HG03575 (cell line): ENCODE results near the gene HIF3A.
"Not testable (repeated sequence)": the region's sequence is repeated elsewhere in the genome, so short reads cannot be mapped to it uniquely, and the experiment has no call there.

Experiments used
- ATAC-seq: cut with Tn5 transposase; IDR thresholded peaks from one replicate; pipeline ENCODE4 v1.9.1; 2021; ENCODE audit not compliant: unreplicated experiment, insufficient number of reproducible peaks, low FRiP score; ENCODE audit errors: extremely low read depth

The HIF3A gene

DNA sequence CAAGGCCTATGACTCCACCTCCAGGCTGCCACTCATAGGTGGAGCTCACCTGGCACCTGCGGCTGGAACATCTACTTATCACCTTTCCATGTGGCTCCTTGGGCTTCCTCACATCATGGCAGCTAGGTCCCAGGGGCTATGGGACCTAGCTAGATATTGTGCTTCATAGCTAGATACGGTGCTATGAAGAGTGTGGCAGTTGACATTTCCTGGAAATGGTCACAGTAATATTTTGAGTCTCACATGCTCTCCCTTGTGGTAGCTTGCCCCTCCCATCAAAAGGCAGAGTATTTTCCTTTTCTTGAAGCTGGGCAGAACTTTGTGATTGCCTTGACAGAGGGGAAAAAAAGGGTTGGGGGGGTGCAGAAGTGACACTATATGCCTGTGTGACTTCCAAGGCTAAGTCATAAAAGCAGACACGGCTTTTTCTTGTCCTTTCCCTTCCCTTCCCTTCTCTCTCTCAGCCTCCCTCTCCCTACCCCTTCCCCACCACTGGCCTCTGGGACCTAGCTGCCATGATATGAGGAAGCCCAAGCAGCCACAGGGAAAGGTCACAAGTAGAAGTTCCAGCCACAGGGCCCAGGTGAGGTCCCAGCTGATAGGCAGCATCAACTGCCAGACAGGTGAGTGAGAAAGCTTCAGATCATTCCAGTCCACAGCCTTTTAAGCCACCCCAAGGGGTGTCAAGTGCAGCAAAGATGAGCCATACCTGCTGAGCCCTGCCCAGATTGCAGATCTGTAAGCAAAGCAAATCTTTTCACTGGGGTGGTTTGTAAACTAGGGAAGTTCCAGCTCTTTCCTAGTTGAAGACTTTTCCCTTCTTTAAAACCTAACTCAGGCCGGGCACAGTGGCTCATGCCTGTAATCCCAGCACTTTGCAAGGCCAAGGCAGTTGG is 6.9 kb upstream of the HIF3A start:
- no peak for ATAC-seq

DNA sequence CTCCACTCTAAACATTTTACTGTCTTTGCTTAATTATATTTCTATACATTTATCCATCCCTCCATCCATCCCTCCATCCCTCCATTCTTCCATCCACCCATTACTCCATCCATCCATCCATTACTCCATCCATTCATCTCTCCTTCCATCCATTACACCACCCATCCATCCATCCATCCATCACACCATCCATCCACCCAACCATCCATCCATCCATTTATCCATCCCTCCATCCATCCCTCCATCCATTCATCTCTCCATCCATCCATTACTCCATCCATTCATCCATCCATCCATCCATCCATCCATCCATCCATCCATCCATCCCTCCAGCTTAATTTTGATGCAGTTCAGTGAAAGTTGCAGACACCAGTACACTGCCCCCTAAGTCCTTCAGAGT is 5.0 kb upstream of the HIF3A start:
- ATAC-seq, result no peak

DNA sequence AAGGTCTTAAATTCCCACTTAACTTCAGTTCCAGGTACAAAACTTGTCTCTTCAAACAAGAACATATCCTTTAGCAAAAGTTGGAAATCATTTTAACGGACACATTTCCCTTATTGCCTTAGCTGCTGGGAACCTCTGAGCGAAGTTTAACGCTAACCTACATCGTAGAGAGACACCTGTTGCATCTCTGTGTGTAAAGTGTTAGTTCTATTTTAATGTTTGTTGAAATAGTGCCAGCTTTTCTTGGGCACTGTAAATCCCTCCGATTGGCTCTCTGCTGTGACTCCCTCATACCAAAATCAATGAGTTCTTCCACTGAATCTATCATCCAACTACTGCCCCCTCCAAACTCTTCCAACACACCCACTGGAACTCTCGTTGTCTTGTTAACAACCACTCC is 2.3 kb upstream of the HIF3A start:
- ATAC-seq, result no peak

DNA sequence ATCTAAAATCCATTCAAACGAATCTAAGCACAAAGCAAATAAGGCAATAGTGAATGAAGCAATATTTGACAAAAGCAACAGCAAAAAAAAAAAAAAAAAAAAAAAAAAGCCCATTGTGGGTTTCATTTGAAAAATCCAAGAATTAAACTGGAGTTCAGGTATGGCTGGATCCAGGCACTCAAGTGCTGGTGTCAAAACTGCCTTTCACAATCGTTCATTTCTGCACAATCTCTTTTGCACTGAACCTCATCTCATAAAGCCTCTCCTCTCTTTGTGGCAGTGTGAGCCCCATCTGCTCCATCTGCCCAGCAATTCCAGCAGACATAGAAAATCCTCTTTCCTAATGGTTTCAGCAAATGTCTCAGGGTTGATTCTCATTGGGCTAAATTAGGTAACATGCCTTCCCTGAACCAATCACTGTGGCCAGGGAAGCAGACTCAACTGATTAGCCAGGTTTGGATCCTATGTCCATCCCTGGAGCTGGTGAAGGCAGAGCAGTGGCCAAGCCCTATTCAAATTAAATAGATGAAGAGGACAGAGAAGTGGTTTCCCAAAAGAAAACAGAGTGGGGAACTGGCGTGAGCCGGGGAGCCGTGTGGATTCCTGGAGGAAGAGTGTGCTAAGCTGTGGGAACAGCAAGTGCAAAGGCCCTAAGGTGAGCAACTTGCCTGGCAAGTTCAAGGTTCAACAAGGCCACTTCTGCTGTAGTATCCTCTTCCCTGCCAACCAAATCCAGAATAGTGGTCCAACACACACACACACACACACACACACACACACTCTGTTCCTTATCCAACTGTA is 1.2 kb upstream of the HIF3A start:
- no peak for ATAC-seq

DNA sequence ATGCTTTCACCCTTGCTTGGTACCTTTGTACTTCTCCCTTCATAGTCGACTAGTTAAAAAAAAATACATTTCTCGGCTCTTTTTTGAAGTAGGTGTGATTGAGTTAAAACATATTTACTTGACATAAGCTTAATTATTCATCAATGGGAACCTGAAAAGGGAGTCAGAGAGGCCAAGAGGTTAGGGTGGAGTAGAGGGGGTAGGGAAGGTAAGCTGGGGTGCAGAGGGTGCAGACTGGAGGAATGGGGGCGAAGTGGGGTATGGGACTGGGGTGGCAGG is 701 bp upstream of the HIF3A start:
- no peak for ATAC-seq

DNA sequence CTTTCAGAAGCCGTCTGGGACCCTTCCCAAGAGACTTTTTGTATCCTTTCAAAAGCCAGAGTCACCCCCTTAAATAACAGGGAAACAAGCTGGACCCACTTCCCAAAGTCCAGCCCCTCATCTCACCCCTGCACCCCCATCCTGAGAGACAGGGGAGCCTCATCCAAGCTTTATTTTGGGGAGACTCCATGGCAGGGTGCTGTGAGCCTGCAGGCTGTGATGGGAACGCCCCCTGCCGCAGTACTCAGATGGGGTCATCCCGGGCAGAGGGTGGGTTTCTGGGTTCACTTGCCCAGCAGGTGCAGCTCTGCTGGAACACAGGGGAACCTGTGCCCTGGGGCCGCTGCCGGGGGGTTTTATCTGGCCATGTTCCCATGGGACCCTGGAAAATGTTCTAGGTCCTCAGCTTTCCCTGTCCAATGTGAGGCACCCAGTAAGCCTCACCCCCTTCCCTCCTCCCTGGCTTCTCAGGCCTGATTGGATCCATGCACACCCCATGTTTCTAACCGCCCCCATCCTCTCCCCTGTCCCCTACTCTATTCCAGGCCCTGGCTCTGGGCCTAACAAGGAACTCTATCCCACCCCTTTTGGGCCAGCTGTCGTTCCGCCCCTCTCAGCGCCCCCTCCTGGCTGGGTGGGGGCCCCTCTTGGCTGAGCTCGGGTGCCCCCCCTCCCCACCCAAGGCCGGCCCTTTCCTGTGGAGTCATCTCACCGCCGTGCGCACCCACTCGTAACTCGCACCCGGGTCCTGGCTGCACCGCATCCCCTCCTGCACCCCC is 1.0 kb downstream of the HIF3A start:
- ATAC-seq, result no peak

DNA sequence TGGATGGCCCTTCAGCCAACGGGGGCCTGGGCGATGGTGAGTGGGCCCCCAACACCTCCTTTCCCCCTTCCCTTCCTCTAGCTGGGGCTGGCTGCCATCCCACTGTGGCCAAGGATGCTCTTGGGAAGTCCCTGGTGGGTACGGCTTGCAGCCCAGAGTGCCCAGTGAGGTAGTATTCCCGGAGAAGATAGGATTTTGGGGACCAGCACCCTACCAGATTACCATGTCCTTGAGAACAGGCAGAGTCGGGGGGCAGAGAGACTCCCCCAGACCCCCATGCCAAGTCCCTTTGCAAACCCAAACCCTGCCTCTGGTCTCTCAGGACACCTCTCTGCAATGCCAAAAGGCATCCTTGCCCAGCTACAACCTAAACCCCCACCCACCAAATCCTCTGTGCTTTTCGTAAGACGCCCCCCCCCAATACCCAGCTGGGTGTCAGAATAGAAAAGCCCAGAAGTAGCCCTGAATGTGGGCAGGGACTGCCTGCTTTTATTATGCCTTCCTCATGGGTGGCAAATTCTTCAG is 1.7 kb downstream of the HIF3A start:
- ATAC-seq, result no peak

DNA sequence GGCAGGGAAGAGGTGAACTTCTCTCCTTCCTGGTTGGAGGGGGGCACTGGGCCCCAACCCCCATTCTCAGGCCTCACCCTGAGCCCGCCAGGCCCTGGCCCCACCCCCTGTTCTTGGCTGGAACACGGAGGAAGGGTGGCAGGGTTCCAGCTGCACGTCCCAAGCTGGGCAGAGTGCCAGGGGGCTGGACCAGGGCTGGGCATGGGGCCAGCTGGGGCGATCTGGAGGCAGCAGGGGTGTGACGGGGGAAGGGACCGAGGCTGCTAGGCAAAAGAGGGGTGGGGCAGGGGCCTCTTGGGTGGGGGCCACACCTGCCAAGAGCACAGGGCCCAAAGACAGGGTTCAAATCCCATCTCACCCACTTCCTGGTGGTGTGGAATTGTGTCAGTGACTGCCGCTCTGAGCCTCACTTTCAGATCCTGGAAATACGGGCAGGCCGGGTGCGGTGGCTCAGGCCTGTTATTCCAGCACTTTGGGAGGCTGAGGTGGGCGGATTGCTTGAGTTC is 2.2 kb downstream of the HIF3A start:
- ATAC-seq, result no peak

DNA sequence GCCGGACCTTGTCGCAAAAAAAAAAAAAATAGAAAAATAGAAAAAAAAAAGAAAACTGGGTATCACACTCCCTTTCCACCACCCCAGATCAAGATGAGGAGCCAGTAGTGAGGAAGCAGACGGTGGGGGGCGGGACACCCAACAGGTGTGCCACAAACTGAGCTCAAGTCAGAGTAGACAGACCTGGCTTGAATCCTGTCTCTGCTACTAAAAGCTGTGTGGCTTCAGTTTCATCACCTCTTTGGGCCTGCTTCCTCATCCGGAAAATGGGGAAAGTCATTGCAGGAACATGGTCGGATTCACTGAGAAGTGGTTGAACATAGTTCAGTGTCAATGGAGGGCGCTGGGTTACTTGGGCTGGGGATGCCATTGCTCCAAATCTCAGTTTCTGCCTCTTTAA is 2.9 kb downstream of the HIF3A start:
- ATAC-seq, result no peak

DNA sequence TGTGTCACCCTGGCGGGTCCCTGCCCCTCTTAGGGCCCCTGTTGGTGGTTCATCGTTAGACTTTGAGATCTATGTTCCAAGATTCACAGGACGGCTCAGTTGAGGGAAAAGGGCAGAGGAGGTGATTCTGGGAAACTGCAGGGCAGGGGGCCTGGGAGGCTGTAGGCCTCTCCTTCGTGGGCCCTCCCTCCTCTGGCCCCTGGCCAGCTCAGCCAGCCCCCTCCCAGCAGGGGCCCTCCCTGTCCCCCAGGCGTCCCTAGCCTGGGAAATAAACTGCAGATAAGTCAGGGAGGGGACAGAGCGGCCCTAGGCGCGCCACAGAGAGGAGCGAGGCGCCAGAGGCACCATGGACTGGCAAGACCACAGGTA is 6.5 kb downstream of the HIF3A start:
- ATAC-seq, result no peak

DNA sequence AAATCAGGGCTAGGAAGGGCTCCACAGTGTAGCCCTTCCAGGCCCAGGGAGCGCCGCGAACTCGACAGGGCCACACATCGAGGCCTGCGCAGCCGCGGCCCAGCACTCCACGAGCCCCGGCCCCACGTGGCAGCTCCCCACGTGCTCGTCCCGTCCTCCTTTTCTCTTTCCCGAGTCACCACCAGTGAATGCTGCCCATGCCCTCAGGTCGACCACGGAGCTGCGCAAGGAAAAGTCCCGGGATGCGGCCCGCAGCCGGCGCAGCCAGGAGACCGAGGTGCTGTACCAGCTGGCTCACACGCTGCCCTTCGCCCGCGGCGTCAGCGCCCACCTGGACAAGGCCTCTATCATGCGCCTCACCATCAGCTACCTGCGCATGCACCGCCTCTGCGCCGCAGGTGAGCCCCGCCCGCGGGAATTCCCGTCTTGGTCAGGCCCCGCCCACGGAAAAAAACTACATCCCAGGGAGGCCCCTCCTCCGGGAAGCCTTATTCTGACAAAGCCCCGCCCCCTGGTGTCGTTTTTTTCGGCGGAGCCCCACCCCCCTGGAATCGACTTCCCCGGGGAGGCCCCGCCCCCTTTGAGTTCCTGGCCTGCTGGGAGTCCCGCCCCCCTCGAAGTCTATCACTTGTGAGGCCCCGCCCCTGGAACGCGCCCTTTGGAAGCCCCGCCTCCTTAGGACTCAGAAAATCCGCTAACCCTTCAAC is 7.0 kb downstream of the HIF3A start:
- no peak for ATAC-seq

DNA sequence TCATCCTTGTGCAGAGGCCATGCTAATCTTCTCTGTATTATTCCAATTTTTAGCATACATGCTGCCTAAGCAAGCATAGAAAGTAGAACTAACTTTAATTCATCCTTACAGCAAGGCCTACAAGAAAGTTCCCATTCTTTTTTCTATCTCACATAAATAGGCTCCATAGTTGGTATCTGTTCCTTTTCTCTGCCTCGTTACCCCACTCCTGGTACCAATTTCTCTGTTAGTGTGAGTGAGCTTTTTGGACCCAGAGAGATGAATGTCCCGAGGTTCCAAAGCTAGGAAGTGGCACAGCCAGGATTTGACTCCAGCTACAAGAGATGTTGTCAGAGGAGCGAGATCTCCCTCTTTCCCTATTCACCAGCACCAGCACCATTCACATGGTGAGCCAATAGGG is 9.7 kb downstream of the HIF3A start:
- ATAC-seq, result no peak

DNA sequence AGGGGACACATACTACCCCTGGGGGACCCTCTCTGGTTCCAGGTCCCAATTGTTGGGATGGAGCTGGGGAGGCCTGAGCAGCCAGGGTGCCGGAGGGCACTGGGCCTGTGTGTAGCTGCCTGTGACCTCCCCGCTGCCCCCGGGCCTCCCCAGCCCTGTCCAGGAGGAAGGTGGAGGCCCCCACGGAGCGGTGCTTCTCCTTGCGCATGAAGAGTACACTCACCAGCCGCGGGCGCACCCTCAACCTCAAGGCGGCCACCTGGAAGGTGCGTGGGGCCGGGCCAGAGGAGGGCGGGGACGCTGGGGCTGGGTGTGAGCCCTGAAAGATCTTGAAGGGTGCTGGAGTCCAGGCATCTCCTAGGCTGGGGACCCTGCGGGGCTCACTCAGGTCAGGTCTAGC is 11.7 kb downstream of the HIF3A start:
- no peak for ATAC-seq

DNA sequence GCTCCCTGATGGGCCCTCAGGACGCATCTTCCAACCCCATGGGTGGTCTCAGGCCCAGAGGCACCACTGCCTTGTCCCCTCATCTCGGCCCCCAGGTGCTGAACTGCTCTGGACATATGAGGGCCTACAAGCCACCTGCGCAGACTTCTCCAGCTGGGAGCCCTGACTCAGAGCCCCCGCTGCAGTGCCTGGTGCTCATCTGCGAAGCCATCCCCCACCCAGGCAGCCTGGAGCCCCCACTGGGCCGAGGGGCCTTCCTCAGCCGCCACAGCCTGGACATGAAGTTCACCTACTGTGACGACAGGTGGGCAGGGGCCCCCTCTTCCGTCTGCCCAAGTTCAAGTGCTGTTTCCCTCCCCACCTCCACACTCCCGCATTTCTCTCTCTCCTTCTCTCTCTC is 12.2 kb downstream of the HIF3A start:
- no peak for ATAC-seq

DNA sequence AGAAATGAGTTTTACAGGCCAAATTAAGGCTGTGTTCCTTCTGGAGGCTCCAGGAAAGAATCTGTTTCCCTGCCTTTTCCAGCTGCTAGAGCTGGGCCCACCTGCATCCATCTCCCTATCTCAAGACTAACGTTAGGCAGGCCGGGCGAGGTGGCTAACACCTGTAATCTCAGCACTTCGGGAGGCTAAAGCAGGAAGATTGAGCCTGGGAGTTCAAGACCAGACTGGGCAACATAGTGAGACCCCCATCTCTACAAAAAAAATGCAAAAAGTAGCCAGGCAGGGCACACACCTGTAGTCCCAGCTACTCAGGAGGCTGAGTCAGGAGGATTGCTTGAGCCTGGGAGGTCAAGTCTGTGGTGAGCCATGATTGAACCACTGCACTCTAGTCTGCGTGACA is 14.6 kb downstream of the HIF3A start:
- no peak for ATAC-seq

DNA sequence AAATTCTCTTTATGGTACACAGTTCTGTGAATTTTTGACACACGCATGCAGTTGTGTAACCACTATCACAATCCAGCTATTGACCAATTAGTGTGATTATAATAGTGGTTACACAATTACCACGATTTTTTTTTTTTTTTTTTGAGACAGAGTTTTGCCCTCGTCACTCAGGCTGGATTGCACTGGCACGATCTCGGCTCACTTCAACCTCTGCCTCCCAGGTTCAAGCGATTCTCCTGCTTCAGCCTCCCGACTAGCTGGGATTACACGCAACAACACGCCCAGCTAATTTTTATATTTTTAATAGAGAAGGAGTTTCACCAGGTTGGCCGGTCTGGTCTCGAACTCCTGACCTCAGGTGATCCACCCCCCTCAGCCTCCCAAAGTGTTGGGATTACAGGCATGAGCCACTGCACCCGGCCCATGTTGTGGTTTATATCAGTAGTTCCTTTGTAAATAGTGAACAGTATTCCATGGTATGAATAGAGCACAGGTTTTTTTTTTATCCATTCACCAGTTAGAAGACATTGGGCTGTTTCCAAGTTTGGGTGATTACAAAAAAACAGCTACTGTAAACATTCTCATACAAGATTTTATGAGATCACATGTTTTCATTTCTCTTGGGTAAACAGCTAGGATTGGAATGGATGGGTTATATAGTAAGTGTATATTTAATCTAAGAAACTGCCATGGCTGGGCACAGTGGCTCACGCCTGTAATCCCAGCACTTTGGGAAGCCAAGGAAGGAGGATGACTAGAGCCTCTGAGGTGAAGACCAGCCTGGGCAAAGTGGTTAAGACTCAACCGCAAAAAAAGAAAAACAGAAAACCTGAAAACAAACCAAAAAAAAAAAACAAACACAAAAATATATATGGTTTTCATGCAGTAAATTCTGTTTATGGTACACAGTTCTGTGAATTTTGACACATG is 17.0 kb downstream of the HIF3A start:
- not testable (repeated sequence) for ATAC-seq

DNA sequence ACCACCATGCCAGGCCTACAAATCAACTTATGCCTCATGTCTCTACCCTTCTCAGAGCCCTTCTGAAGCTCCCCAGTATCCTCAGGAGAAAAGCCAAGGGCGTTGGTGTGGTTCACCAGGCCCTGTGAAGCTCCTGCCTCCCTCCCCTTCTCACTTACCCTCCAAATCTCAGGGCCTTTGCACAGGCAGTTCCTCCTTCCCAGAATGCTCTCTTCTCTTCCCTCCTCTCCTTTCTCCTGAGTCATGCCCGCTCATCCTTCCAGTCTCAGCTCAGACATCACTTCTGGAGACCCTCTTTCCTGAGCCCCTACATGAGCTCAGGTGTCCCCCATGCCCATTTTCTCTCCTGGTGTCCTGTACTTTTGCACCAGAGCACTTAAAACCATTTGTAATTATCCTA is 20.5 kb downstream of the HIF3A start:
- ATAC-seq, result no peak

DNA sequence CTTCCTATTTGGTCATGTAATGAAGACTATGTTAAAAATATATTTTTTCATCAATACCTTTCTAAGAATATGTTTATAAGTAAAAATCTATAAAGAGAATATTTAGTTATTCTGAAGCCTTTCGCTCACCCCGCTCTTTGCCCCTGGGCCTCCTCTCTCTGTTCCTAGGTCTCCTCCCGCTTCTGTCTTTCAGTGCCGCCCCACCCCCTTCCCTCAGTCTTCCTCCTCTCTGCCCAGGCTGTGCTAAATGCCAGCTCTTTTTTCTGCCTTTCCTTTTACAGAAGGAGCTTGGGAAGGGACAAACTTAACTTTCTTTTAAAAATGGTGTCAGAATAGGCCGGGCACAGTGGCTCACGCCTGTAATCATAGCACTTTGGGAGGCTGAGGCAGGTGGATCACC is 22.8 kb downstream of the HIF3A start:
- no peak for ATAC-seq
